ENCODE measurements around the gene FKBP3. TPM values are rescaled to one million over a fixed set of nuclear protein-coding genes. Genes with fewer than 3 reads are reported as not detected.

Gene FKBP3
- total RNA-seq, result 10 to 100 TPM; 25.8 to 41.3 (median 41.0) TPM

DNA sequence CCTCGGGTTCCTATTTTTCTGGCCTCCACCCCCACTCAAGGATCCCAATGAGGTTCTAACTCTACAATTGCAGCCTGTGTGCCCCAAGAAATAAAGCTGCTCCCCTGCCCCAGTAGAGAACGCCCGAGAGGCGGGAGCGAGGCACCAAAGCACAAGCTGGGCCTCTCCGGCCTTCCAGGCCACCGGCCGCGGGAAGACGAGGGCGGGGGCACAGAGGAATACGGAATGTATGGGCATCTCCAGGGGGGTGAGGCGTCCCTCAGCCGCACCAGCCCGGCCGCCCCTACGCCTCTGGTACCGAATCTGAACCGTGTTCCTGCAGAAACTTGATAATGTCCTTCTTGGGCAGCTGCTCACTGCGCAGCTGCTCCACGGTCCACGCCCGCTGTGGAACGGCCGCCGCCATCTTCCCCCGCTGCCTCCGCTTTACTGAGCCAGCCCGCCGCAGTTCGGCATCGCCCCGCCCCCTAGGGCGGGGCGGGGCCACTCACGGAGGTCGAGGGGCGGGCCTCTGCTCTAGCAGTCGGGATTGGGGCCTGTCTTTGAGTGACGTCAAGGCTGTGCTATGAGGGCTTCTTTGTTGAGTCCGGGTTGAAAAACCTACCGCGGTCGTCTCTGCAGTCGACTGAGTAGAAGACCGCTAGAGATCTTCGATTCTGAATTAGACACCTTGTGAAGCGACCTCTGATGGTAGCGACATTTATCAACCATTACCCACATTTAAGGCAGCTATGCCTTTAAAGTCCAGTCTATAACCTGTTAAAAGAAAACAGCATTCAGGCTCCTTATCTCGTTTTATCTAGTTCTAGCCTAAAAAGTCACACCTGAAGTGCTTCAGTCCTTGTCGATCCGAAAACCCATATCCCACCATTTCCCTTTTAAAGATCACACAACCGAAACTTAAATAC is at the start of gene FKBP3:
Gene FKBP3 (minus strand): TSS at position 431 of the 908 bp plus-strand sequence. CDS start 25 bp downstream, at position 406.
- TF ChIP-seq, protein P1, sequence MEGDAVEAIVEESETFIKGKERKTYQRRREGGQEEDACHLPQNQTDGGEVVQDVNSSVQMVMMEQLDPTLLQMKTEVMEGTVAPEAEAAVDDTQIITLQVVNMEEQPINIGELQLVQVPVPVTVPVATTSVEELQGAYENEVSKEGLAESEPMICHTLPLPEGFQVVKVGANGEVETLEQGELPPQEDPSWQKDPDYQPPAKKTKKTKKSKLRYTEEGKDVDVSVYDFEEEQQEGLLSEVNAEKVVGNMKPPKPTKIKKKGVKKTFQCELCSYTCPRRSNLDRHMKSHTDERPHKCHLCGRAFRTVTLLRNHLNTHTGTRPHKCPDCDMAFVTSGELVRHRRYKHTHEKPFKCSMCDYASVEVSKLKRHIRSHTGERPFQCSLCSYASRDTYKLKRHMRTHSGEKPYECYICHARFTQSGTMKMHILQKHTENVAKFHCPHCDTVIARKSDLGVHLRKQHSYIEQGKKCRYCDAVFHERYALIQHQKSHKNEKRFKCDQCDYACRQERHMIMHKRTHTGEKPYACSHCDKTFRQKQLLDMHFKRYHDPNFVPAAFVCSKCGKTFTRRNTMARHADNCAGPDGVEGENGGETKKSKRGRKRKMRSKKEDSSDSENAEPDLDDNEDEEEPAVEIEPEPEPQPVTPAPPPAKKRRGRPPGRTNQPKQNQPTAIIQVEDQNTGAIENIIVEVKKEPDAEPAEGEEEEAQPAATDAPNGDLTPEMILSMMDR (IDR thresholded peaks at IDR 0.05), result no peak
- peak; percentile 92 to 97 (median 94) for TF ChIP-seq POLR2AphosphoS5 (IDR thresholded peaks at IDR 0.05)
- TF ChIP-seq POLR2A (IDR thresholded peaks at IDR 0.05), result peak; percentile 87

DNA sequence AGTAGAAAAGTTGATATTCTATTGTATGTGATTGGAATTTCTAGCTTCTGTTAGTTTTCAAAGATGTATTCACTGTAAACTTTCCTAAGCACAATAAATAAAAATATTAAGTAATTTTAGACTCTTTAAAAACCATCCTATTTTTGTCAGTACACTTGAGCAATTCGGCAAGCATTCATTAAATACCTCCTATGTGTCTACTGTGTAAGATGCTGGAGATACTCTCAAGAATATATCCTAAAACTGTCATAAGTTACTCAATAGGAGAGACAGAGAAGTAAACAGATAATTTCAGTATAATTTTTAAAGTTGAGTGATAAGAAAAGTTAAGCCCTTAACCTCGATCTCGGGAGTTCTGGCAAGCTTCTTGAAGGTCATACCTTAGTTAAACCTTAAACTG is 47.5 kb upstream of the FKBP3 start:
- Histone ChIP-seq H3K36me3 (no peaks in the 10 kb centered on the region), H3K9me3 (no peaks in the 10 kb centered on the region), H3K4me1 (no peaks in the 10 kb centered on the region), H3K27ac (no peak overlapping the region), H3K4me3 (no peak overlapping the region), H3K27me3 (no peaks in the 10 kb centered on the region)
- intact Hi-C loops (cut with DNase I; ENCODE audit: low total_unique reads), result no loop called here
- no peak for TF ChIP-seq POLR2AphosphoS5 (IDR thresholded peaks at IDR 0.05)
- no peak for TF ChIP-seq POLR2A (IDR thresholded peaks at IDR 0.05)
- TF ChIP-seq, protein P1 (IDR thresholded peaks at IDR 0.05), result no peak
- DNase-seq (ENCODE audit: low spot score in 2 of 2), result no peak

More for the DNA sequence above, at the start of gene FKBP3:
- no peaks in the 10 kb centered on the region for H3K27me3 ChIP-seq
- no peaks in the 10 kb centered on the region for H3K9me3 ChIP-seq
- H3K4me3 ChIP-seq, result peak within 1 kb of the TSS; percentile 59 to 78 (median 65)
- intact Hi-C loops (cut with DNase I; ENCODE audit: low total_unique reads), result loop anchor here (5.0 kb wide), 1 partner anchor 172 kb away; the partner anchor contains the start of genes KLHL28 and TOGARAM1
- DNase-seq (ENCODE audit: low spot score in 2 of 2), result peak; percentile 94 to 97
- no peaks in the 10 kb centered on the region for H3K36me3 ChIP-seq
- peak within 1 kb of the TSS; percentile 85 to 88 for H3K27ac ChIP-seq
- H3K4me1 ChIP-seq, result peaks cover 0 to 17% of the 10 kb centered on the region in 2 donors

DNA sequence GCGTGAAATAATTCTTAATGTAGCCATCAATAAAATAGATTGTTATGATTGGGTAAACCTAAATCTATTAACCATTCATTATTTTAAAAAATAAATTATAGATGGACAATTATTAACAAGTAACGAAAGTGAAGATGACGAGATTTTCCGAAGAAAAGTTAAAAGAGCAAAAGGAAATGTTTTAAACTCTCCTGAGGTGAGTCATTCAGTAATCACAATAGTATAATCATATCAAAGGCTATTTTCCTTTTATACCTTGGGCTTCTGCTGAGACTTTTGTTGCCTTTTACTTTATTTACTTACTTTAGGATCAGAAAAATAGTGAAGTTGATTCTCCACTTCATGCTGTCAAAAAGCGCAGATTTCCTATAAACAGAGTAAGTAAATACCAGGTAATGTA is 47.0 kb upstream of the FKBP3 start:
- H3K27ac ChIP-seq, result no peak overlapping the region
- TF ChIP-seq, protein P1 (IDR thresholded peaks at IDR 0.05), result no peak
- TF ChIP-seq POLR2AphosphoS5 (IDR thresholded peaks at IDR 0.05) (no peak), POLR2A (IDR thresholded peaks at IDR 0.05) (no peak)
- no peak for DNase-seq (ENCODE audit: low spot score in 2 of 2)
- H3K4me3 ChIP-seq, result no peak overlapping the region
- intact Hi-C loops (cut with DNase I; ENCODE audit: low total_unique reads), result no loop called here
- H3K9me3 ChIP-seq, result no peaks in the 10 kb centered on the region
- H3K36me3 ChIP-seq, result no peaks in the 10 kb centered on the region
- no peaks in the 10 kb centered on the region for H3K27me3 ChIP-seq
- no peaks in the 10 kb centered on the region for H3K4me1 ChIP-seq

DNA sequence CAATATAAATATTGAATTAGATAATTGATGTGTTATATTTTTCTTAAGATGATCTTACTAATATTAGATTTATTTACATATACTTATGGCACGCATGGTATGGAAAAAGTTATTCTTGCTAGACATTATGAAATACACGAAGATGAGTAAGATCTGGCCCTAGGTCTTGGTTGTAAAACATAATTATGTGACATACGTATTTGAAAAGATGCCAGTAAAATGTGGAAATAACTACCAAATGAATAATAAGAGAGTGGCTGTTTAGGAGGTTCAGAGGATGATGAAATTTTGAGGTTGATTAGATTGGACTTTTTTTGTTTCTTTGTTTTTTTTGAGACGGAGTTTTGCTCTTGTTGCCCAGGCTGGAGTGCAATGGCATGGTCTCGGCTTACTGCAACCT is 42.8 kb upstream of the FKBP3 start:
- Histone ChIP-seq H3K4me1 (no peaks in the 10 kb centered on the region), H3K27me3 (no peaks in the 10 kb centered on the region), H3K4me3 (no peak overlapping the region), H3K9me3 (no peaks in the 10 kb centered on the region), H3K36me3 (no peaks in the 10 kb centered on the region), H3K27ac (no peak overlapping the region)
- intact Hi-C loops (cut with DNase I; ENCODE audit: low total_unique reads), result no loop called here
- TF ChIP-seq POLR2AphosphoS5 (IDR thresholded peaks at IDR 0.05), result no peak
- TF ChIP-seq POLR2A (IDR thresholded peaks at IDR 0.05), result no peak
- TF ChIP-seq, protein P1 (IDR thresholded peaks at IDR 0.05), result no peak
- no peak for DNase-seq (ENCODE audit: low spot score in 2 of 2)

DNA sequence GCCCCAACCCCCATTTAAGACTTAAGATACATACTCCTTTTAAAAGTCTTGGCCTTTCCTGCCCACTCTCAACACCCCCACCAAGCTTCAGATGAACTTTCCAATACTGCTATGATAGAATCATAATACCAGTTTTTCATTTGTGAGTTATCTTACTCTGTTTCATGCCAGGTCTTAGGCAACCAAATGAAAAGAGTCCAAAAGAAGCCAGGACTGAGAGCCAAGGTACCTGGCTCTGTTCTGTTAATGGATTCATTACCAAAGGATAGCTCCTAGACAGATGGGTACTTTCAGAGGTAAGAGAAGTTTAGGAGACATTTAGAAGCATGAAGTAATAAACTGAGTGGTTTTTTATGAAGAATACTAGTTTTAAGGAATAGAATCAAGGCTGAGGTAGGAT is 35.6 kb upstream of the FKBP3 start:
- no peak for TF ChIP-seq POLR2A (IDR thresholded peaks at IDR 0.05)
- TF ChIP-seq, protein P1 (IDR thresholded peaks at IDR 0.05), result no peak
- TF ChIP-seq POLR2AphosphoS5 (IDR thresholded peaks at IDR 0.05), result no peak
- no peak overlapping the region for H3K4me3 ChIP-seq
- no peak for DNase-seq (ENCODE audit: low spot score in 2 of 2)
- H3K9me3 ChIP-seq, result no peaks in the 10 kb centered on the region
- peaks cover 4% of the 10 kb centered on the region for H3K36me3 ChIP-seq
- H3K27ac ChIP-seq, result no peak overlapping the region
- no peaks in the 10 kb centered on the region for H3K4me1 ChIP-seq
- intact Hi-C loops (cut with DNase I; ENCODE audit: low total_unique reads), result no loop called here
- no peaks in the 10 kb centered on the region for H3K27me3 ChIP-seq
